GM19025 (cell line): ENCODE measurements around the gene COMMD7.

ENCODE experiments used
- ATAC-seq: cut with Tn5 transposase; IDR thresholded peaks from one replicate; pipeline ENCODE4 v1.9.1; 2021; ENCODE audit warnings: mild to moderate bottlenecking, low read depth, moderate library complexity; ENCODE audit not compliant: unreplicated experiment

The COMMD7 gene

DNA sequence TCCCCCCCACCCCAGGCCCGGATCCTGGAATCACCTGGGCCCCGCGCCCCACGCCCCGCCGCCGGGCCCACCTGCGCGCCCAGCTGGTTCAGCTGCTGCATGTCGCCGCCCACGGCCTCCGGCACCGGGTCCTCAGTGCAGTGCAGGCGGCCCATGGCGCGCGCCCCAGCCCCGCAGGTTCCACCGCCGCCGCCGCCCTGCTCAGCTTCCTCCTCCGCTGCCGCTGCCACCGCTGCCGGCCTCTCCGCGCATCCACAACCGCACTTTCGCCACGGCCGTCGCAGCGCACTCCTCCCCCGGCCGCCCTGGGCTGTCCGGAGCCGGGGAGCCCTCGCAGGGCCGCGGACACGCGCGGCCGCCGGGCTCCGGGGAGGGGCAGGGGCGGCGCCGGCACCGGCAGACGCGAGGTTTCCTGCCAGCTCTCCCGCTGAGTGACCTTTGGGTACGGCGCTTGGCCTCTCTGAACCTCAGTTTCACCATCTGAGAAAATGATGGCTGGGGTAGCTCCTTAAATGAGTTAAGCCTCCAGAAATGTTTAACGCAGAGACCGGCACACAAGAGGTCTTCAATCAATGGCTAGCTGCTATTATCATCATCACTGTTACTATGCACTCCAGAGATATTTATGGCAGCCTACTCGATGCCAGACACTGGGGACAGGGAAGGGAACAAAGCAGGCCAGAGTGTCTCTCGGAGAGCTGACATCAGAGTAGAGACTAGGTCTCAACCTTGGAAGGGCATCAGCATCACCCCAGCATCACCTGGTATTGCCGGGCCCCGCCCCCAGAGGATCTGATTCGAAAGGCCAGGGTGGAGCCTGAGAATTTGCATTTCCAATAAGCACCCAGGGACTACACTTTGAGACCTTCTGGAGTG lies at the start of gene COMMD7:
COMMD7 (minus strand) TSS at position 231 of the 876 bp plus-strand sequence; CDS start at position 155, 76 bp downstream.
- ATAC-seq = peak; percentile 63

DNA sequence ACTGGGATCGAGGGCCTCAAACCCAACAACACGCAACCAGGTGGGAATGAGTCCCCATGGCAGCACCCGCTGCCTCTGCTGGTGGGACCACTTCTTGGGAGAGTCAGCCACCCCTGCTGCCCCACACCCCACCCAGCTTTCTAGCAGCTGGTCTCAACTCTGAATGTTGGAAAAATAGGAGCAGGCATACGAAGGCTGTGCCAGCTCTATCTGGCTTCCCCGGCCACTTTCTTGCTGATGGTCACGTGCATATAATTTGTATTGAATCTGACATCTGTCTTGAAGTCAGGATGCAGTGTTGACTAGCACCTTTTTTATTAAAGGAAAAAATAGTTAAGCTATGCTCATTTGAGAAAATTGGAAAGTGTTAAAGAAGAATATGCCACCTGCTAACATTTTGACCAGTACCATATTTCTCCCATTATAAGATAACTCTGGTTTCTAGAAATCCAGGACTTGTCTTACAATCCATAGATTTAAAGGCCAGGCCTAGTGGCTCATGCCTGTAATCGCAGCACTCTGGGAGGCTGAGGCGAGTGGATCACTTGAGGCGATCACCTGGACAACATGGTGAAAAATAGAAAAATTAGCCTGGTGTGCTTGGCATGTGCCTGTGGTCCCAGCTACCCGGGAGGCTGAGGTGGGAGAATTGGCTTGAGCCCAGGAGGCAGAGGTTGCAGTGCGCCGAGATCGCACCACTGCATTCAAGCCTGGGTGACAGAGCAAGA lies 49.6 kb upstream of the COMMD7 start:
- no peak for ATAC-seq

GRCh38 chr20:32792316-32792715 lies 49.0 kb upstream of the COMMD7 start:
- ATAC-seq = peak; percentile 74

DNA sequence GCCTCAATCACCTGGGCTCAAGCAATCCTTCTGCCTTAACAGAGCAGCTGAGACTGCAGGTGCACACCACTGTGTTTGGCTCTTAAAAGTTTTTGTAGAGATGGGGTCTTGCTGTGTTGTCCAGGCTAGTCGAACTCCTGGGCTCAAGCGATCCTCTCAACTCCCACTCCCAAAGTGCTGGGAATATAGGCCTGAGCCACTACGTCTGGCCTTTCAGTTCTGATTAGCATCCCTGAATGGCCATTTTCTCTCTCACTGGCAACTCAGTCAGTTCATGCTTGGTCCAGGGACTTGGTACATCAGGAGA lies 47.4 kb upstream of the COMMD7 start:
- ATAC-seq = no peak

DNA sequence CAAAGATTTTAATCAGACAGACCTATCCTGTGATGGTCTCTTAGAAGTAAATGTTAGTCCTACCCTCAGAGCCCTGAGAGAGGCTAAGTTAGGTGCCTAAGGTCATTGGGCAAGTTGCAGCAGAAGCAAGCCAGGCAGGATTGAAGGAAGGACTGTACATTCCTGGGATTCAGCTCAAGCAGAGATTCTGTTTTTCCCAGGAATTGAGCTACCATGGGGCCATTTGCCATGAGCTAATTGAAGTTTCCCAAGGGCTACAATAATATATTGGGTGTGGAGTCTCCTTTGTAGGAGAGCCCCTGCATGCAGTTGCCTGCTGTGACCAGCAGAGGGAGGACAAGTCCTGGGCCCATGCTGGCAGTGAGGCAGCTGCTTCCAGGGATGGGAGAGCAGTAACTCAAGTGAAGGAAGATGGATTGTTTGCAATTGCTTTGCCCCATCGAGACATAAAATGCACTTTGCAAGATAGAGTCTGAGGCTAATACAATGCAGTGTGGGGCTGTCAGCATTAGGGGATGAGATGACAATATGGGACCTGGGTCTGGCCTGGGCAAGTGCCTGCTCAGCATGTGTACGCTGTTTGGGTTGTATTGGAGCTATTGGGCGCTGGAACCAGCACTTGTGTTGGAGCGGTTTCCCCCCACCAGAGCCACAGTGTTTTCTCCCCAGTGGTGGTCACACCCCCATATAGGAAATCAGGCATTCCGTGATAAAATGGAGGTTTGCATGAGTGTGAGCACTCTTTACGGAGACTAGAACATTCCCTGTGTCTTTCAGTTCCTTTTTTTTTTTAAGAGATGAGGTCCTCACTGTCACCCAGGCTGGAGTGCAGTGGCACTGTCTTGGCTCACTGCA lies 46.9 kb upstream of the COMMD7 start:
- no peak for ATAC-seq

DNA sequence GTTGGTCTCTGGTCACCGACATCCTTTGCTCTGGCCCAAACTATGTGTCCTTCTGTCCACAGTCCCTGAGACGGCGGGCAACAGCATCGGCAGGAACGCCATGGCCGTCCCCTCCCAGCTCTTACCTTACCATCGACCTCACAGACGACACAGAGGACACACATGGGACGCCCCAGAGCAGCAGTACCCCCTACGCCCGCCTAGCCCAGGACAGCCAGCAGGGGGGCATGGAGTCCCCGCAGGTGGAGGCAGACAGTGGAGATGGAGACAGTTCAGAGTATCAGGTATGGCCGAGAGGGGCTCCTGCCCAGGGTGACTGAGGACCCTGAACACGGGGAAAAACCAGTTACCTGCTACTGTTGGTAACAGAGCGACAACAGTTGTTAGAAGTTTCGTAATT lies 43.9 kb upstream of the COMMD7 start:
- ATAC-seq = no peak

GRCh38 chr20:32786059-32786760 lies 42.9 kb upstream of the COMMD7 start:
- no peak for ATAC-seq

DNA sequence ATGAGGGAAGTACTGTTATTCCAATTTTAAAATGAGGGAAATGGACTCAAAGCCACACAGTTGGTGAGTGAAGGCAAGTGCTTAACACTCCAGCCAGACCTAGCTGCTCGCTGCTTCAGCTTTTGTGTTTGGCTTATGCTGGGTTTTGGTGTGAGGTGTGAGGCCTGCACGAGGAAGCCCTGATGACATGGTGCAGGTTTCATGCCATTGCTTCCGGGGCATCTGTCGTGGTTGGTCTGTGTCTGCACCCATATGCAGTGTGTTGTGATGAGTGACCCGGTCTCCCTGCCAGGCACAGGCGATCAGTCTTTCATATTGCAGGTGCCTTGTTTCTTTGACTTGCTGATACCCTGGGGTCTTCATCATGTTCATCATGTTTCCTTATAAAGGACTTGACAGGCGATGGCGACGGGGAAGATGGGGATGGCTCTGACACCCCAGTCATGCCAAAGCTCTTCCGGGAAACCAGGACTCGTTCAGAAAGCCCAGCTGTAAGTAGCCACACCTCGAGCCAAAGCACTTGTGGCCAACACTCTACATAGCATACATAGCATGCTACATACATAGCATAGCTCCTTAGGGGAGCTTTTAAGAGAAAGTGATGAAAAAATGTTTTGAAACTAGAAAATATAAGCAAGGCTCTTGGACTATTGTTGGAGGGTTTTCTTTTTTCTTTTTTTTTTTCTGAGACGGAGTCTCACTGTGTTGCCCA lies 41.3 kb upstream of the COMMD7 start:
- ATAC-seq = no peak

DNA sequence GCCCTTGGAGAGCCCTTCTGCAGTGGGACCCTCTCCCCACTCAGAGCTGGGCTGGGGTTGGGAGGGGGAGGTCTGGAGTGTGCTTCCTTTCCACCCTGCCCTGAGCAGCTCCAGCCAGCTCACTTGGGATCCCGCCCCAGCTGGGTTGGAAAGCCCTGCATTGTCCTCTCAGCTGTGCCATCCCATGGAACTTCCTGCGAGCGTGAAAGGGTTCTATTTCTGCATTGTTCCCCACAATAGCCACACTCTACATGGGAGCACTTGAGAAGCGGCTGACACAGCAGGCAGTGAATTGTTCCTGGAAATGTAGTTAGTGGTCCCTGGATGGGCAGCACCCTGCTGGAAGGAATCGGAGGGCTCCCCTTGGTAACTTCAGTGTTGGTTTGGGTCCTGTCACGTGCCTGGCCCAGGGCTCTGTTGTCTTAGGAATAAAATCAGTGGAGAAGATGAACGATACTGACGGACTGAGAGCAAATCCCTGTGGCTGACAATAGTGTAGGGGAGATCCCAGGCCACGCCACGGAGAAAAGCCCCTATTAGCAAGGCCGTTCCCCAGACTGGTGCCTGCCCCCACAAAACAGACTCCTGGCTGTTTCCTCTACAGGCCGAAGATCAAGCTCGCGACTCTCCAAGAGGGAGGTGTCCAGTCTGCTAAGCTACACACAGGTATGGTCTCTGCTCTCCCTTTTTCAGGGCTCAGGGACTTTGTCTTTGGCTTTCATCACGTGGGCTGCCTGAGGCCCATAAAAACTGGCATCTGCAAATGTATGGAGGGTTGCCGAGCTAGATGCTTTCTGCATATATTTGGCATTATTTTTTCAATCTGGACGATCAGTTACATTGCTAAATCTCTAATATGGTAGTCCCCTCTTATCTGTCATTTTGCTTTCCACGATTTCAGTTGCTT lies 37.7 kb upstream of the COMMD7 start:
- no peak for ATAC-seq

DNA sequence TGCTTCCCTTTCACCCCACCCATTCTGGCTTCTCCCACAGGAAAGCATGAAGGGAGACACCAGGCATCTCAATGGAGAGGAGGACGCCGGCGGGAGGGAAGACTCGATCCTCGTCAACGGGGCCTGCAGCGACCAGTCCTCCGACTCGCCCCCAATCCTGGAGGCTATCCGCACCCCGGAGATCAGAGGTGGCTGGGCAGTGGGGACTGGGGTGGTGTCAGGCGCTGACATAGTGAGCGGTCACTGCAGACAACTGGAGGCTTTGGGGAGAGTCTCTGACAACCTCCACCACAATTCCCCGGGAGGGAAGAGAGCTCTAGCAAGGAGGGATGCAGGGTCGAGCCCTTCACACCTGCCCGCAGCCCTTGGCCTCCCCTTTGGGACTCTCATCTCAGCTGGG lies 37.0 kb upstream of the COMMD7 start:
- no peak for ATAC-seq

DNA sequence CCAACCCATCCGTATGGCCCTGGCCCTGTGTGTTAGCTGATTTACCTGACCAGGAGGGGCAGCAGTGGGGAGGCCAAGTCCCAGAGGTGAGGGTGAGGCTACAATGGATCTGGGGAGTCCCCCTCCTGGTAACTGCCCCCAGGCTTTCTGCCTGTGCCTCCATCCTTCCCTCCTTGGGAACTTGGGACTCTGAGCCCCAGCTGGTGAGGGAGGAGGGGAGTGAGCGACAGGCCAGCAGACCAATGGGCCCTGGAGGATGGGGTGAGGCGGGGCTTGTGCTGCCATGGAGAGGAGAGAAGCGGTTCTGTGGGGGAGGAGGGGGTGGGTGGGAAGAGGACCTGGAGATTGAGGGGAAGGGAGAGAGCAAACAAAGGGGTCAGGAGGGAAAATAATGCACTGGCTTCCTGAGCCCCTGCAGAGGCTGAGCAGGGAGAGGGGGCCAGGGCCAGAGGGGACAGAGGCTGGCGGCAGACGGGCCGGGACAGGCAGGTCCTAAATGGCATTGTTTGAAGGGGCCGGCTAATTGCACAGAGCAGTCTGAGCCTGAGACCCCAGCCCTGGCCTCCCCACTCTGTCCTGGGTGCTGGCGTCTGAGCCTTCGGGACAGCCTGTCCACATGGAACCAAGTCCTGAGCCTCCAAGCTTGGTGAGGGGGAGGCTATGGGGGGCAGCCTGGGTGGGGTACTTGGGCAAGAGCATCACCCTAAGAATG lies 36.4 kb upstream of the COMMD7 start:
- ATAC-seq = no peak

- no peak for ATAC-seq
Measured at GRCh38 chr20:32777177-32777956, 34.1 kb upstream of the COMMD7 start.

GRCh38 chr20:32775336-32775991 lies 32.2 kb upstream of the COMMD7 start:
- no peak for ATAC-seq

DNA sequence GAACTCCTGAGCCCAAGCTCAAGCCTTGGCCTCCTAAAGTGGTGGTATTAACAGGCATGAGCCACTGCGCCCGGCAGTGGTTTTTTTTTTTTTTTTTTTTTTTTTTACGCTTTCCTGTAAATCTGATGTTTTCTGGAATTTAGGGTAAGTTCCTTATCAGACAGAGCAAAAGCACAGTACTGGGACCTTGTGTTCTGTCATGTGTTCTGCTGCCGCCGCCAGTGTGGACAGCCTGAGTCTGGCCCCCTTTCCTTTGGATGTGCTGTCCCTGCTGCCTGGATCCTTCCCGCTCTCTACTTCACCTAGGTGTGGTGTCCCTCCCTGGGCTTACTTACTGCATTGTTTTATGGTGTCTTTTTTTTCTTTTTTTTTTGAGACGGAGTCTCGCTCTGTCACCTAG lies 30.6 kb upstream of the COMMD7 start:
- no peak for ATAC-seq

DNA sequence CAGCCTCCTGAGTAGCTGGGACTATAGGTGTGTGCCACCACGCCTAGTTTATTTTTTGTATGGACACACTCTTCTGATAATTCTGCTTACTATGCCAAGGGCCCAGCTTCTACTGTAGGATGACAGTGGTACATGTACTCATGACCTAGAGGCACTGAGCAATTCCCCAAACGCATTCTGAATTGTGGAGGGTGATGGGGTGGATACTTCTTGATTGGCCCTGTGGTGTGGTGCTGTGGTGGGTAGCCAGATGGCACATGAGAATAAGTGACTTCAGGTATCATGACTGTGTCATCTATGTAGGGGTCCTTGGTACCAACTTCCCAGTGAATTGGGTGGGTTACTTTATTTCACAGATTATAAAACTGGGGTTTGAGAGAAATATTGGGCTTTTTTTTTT lies 30.0 kb upstream of the COMMD7 start:
- ATAC-seq = no peak

- ATAC-seq = no peak
Measured at GRCh38 chr20:32772046-32772445, 28.8 kb upstream of the COMMD7 start.
